H9 (cell line): ENCODE results near the gene TMEM86B. TPM values are rescaled to one million over a fixed set of nuclear protein-coding genes. Genes with fewer than 3 reads are reported as not detected.

Experiments used
- DNase-seq: peaks from one replicate; pipeline ENCODE4 v3.0.0-alpha.2; 2017
- H2AFZ ChIP-seq: one replicate; pipeline ENCODE4 v1.6.1; 2013; ENCODE audit warnings: mild to moderate bottlenecking, low read length, control low read depth, moderate library complexity
- H2AK5ac ChIP-seq: 2 replicates; pipeline ENCODE4 v1.6.1; 2013; ENCODE audit warnings: low read length, control low read depth, mixed read lengths; ENCODE audit not compliant: insufficient read length
- H2BK120ac ChIP-seq: one replicate; pipeline ENCODE4 v1.6.1; 2013; ENCODE audit warnings: low read depth, mild to moderate bottlenecking, low read length, control low read depth, inconsistent platforms; ENCODE audit not compliant: poor library complexity, severe bottlenecking
- H2BK12ac ChIP-seq: 2 replicates; pipeline ENCODE4 v1.6.1; 2013; ENCODE audit warnings: low read length, control low read depth, mixed read lengths, low read depth; ENCODE audit not compliant: insufficient read length
- H2BK15ac ChIP-seq: 2 replicates; pipeline ENCODE4 v1.6.1; 2013; ENCODE audit warnings: low read depth, low read length, control low read depth
- H2BK20ac ChIP-seq: one replicate; pipeline ENCODE4 v1.6.1; 2013; ENCODE audit warnings: low read depth, mild to moderate bottlenecking, low read length, control low read depth, inconsistent platforms; ENCODE audit not compliant: poor library complexity, severe bottlenecking
- H2BK5ac ChIP-seq: 2 replicates; pipeline ENCODE4 v1.6.1; 2013; ENCODE audit warnings: low read length, control low read depth, mixed read lengths; ENCODE audit not compliant: insufficient read length
- H3K14ac ChIP-seq: 2 replicates; pipeline ENCODE4 v1.6.1; 2013; ENCODE audit warnings: low read length, control low read depth; ENCODE audit not compliant: insufficient read depth
- H3K18ac ChIP-seq: 2 replicates; pipeline ENCODE4 v1.6.1; 2013; ENCODE audit warnings: low read depth, mild to moderate bottlenecking, mixed read lengths, low read length, control low read depth; ENCODE audit not compliant: insufficient read length
- H3K23ac ChIP-seq: 2 replicates; pipeline ENCODE4 v1.6.1; 2013; ENCODE audit warnings: low read length, control low read depth, mixed read lengths, low read depth; ENCODE audit not compliant: insufficient read length
- H3K23me2 ChIP-seq: 2 replicates; pipeline ENCODE4 v1.6.1; 2013; ENCODE audit warnings: low read depth, mild to moderate bottlenecking, mixed read lengths, low read length, control low read depth; ENCODE audit not compliant: insufficient read length, poor library complexity, severe bottlenecking
- H3K27ac ChIP-seq: 2 replicates; pipeline ENCODE4 v1.5.1; 2013; ENCODE audit warnings: low read length, control low read depth, mixed read lengths, low read depth; ENCODE audit not compliant: insufficient read length
- H3K27me3 ChIP-seq: 2 replicates; pipeline ENCODE4 v1.6.1; 2013; ENCODE audit warnings: low read length, control low read depth, inconsistent platforms; ENCODE audit not compliant: insufficient read depth
- H3K4ac ChIP-seq: 2 replicates; pipeline ENCODE4 v1.6.1; 2013; ENCODE audit warnings: low read depth, mild to moderate bottlenecking, control low read depth, inconsistent platforms, low read length, moderate library complexity
- H3K4me1 ChIP-seq: 2 replicates; pipeline ENCODE4 v1.6.1; 2013; ENCODE audit warnings: low read length, control low read depth, inconsistent platforms; ENCODE audit not compliant: insufficient read depth
- H3K4me2 ChIP-seq: 2 replicates; pipeline ENCODE4 v1.6.1; 2013; ENCODE audit warnings: low read length, control low read depth, mixed read lengths; ENCODE audit not compliant: insufficient read length, insufficient read depth
- H3K56ac ChIP-seq: 2 replicates; pipeline ENCODE4 v1.6.1; 2013; ENCODE audit warnings: low read depth, mild to moderate bottlenecking, mixed read lengths, low read length, control low read depth; ENCODE audit not compliant: insufficient read length
- H3K79me1 ChIP-seq: 2 replicates; pipeline ENCODE4 v1.6.1; 2013; ENCODE audit warnings: low read depth, mild to moderate bottlenecking, moderate library complexity, low read length, control low read depth, inconsistent platforms; ENCODE audit not compliant: insufficient read depth, poor library complexity, severe bottlenecking
- H3K79me2 ChIP-seq: 2 replicates; pipeline ENCODE4 v1.6.1; 2013; ENCODE audit warnings: low read length, control low read depth, inconsistent platforms; ENCODE audit not compliant: insufficient read depth
- H3K9ac ChIP-seq: 2 replicates; pipeline ENCODE4 v1.6.1; 2013; ENCODE audit warnings: low read length, control low read depth, mixed read lengths; ENCODE audit not compliant: insufficient read length; ENCODE audit errors: extremely low read depth
- H3K9me3 ChIP-seq: one replicate; pipeline ENCODE4 v1.6.1; 2013; ENCODE audit warnings: low read depth, low read length, inconsistent platforms; ENCODE audit not compliant: control insufficient read depth
- H3T11ph ChIP-seq: one replicate; pipeline ENCODE4 v1.6.1; 2013; ENCODE audit warnings: mild to moderate bottlenecking, low read length, control low read depth, inconsistent platforms
- H4K20me1 ChIP-seq: one replicate; pipeline ENCODE4 v1.6.1; 2013; ENCODE audit not compliant: control insufficient read depth, insufficient read length, insufficient read depth
- H4K5ac ChIP-seq: 2 replicates; pipeline ENCODE4 v1.6.1; 2013; ENCODE audit warnings: low read depth, mild to moderate bottlenecking, mixed read lengths, low read length, control low read depth; ENCODE audit not compliant: insufficient read length
- H4K8ac ChIP-seq: replicated peaks from 2 replicates; pipeline ENCODE4 v1.6.1; 2013; ENCODE audit warnings: low read length, control low read depth, mixed read lengths, low read depth; ENCODE audit not compliant: insufficient read length
- H4K91ac ChIP-seq: 2 replicates; pipeline ENCODE4 v1.6.1; 2013; ENCODE audit warnings: low read depth, mild to moderate bottlenecking, moderate library complexity, mixed read lengths, low read length, control low read depth; ENCODE audit not compliant: insufficient read length
- H3K27ac Mint-ChIP-seq, 3 experiments: 2 replicates in 2 of 3; 3 replicates in 1 of 3; pipeline ENCODE4 v1.8.0; 2020 to 2021; ENCODE audit warnings: mixed read lengths in 3 of 3, mild to moderate bottlenecking in 1 of 3, moderate library complexity in 1 of 3
- H3K27me3 Mint-ChIP-seq: 2 replicates; pipeline ENCODE4 v1.8.0; 2021; ENCODE audit warnings: low read depth, mild to moderate bottlenecking, moderate library complexity, mixed read lengths
- H3K36me3 Mint-ChIP-seq, 3 experiments: 2 replicates in 2 of 3; 3 replicates in 1 of 3; pipeline ENCODE4 v1.8.0; 2020 to 2021; ENCODE audit warnings: low read depth in 3 of 3, mixed read lengths in 3 of 3; ENCODE audit not compliant: insufficient read depth in 1 of 3
- H3K4me1 Mint-ChIP-seq, 2 experiments: 2 replicates each; pipeline ENCODE4 v1.8.0; 2020; ENCODE audit warnings: mixed read lengths in 2 of 2
- H3K4me3 Mint-ChIP-seq, 2 experiments: 2 replicates in 1 of 2; 3 replicates in 1 of 2; pipeline ENCODE4 v1.8.0; 2020 to 2021; ENCODE audit warnings: mild to moderate bottlenecking in 2 of 2, mixed read lengths in 2 of 2, moderate library complexity in 1 of 2
- H3K9me3 Mint-ChIP-seq, 2 experiments: 2 replicates in 1 of 2; 3 replicates in 1 of 2; pipeline ENCODE4 v1.8.0; 2020; ENCODE audit warnings: mild to moderate bottlenecking in 2 of 2, mixed read lengths in 2 of 2, moderate library complexity in 1 of 2
- WGBS: extraction: QIAGEN DNeasy Blood & Tissue Kit; methylation state at CpG from one replicate; pipeline ENCODE4 v1.1.7; 2013; ENCODE audit warnings: missing lambda C conversion rate, low lambda C conversion rate, mixed read lengths; ENCODE audit not compliant: insufficient read length; ENCODE audit errors: extremely low coverage; 5-methylcytosine and 5-hydroxymethylcytosine counted together
- total RNA-seq: library from RNA; stranded (reverse); gene quantifications from 2 replicates; pipeline ENCODE4 v1.2.1, GENCODE V29; 2021
- TF ChIP-seq, protein P1 (sequence below): fragments of 200-600 bp; sonication (generic); conservative IDR thresholded peaks from 3 replicates; pipeline ENCODE4 v1.8.0; 2021; ENCODE audit warnings: antibody characterized with exemption, mild to moderate bottlenecking

TMEM86B gene
- total RNA-seq, 1 experiment from 2014 or later: 4.5 TPM

DNA sequence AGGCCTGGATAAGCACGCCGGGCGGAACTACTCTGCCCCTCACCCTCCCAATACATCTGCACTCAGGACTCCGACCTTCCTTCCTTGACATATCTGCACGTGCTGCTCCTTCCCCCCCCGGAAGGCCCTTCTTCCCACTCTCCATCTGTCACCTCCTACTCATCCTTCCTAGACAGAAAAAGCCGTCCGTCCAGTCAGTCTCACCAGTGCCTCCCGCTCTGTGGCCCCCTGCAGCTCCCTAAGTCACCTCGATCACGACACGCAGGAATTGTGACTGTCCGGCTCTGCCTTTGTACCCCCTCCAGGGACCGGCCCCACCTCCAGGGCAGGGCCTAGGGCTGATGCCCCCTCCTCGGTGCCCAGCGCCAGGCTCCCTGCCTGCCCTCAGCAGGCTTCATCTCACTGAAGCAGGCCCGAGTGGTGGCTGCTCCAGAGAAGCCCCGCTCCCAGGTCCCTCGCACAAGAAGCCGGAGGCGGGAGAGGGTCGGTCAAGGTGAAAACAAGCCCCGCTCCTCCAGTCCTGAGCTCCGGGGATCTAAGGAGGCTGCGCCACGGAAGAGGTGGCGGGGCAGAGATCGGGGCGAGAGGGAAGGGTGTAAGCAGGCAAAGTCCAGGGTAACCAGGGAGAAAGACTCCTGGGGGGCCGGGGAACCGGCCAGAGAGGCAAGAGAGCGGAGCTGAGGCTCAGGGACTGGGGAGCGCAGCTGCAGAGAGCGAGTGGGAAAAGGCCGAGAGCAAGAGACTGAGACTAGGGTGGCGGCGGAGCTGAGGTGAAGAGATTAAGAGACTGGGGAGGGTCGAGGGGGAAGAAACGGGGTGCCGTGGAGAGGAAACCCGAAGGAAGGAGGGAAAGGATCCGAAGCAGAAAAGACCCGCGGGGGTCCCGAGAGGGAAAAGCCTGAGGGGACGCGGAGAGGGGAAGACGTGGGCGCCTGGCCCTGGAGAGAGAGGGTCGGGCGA lies 29.2 kb upstream of the TMEM86B start:
- Histone ChIP-seq H3K79me1 (peaks cover 18% of the 10 kb centered on the region), H3T11ph (no peak overlapping the region), H2BK120ac (no peak overlapping the region), H3K27me3 (no peaks in the 10 kb centered on the region), H3K79me2 (peaks cover 45% of the 10 kb centered on the region; the same call in 1 of the 2 replicates), H3K9me3 (no peaks in the 10 kb centered on the region), H4K5ac (no peak overlapping the region), H3K4me1 (peaks cover 12% of the 10 kb centered on the region; the same call in 1 of the 2 replicates), H4K20me1 (peaks cover 3% of the 10 kb centered on the region), H4K91ac (no peak overlapping the region), H2AK5ac (no peak overlapping the region), H3K9ac (peak overlapping the region; percentile 42), H3K18ac (no peak overlapping the region), H2BK15ac (no peak overlapping the region), H3K23ac (no peak overlapping the region), H2BK12ac (no peak overlapping the region), H2BK20ac (no peak overlapping the region), H3K4ac (no peak overlapping the region), H4K8ac (no peak overlapping the region), H3K56ac (no peak overlapping the region), H3K27ac (no peak overlapping the region), H3K23me2 (peaks cover 9% of the 10 kb centered on the region), H3K14ac (peak overlapping the region; percentile 3; the same call in 1 of the 2 replicates), H3K4me2 (peak overlapping the region; percentile 80), H2BK5ac (no peak overlapping the region), H2AFZ (no peak overlapping the region)
- Mint-ChIP-seq H3K27me3 (no peaks in the 10 kb centered on the region; the same call in 1 of the 2 replicates), H3K27ac (peak overlapping the region in 2 of 3 experiments; percentile 90 to 93; a peak in 6 of 7 replicates), H3K4me1 (peaks cover 45 to 56% of the 10 kb centered on the region in 2 experiments), H3K36me3 (peaks cover 5 to 10% (median 9%) of the 10 kb centered on the region in 3 experiments; a peak in 6 of 7 replicates), H3K4me3 (peak overlapping the region; percentile 97 to 99), H3K9me3 (no peaks in the 10 kb centered on the region)
- TF ChIP-seq, protein P1, sequence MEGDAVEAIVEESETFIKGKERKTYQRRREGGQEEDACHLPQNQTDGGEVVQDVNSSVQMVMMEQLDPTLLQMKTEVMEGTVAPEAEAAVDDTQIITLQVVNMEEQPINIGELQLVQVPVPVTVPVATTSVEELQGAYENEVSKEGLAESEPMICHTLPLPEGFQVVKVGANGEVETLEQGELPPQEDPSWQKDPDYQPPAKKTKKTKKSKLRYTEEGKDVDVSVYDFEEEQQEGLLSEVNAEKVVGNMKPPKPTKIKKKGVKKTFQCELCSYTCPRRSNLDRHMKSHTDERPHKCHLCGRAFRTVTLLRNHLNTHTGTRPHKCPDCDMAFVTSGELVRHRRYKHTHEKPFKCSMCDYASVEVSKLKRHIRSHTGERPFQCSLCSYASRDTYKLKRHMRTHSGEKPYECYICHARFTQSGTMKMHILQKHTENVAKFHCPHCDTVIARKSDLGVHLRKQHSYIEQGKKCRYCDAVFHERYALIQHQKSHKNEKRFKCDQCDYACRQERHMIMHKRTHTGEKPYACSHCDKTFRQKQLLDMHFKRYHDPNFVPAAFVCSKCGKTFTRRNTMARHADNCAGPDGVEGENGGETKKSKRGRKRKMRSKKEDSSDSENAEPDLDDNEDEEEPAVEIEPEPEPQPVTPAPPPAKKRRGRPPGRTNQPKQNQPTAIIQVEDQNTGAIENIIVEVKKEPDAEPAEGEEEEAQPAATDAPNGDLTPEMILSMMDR: no peak
- DNase-seq: no peak
- no CpG with 5 or more reads among the region's 51 CpGs for WGBS
